IPS-NIHi11 (cell line): Measurements from ENCODE around the gene THOC5.
"Not testable (repeated sequence)": the region's sequence is repeated elsewhere in the genome, so short reads cannot be mapped to it uniquely, and the experiment has no call there.

ENCODE experiments used
- DNase-seq: peaks from one replicate; pipeline ENCODE4 v3.0.0; 2012; ENCODE audit warnings: mixed read lengths, low spot score

Gene THOC5

DNA sequence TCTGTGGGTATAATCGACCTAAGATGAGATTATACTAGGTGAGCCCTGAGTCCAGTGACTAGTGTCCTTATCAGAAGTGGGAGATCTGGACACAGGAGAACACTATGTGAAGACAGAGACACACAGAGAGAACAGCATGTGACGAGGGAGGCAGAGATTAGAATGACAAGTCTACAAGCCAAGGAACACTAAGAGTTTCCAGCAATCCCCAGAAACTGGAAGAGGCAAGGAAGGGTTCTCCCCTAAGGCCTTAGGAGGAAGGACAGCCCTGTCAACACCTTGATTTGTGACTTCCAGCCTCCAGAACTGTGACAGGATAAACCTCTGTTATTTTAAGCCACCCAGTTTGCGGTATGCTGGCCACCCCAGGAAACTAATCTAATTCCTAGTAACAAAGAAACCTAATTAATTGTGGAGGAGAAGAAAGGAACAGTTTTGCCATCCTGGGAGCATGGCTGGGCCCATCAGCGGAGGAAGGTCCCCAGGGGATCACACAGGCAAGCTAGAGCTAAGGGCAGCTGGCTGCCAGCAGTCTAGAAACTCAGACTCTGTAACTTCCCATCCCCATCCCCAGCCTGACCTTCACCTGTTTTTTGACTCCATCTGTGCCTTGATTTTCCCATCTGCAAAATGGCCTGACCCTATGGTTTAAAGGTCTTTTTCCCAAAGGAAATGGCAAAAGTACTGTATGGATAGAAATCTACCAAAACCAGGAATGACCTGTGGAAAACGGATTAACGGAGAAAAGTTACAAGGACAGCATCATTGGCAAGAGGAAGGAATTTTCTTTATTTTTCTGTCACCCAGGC lies 10.3 kb upstream of the THOC5 start:
- DNase-seq = no peak

DNA sequence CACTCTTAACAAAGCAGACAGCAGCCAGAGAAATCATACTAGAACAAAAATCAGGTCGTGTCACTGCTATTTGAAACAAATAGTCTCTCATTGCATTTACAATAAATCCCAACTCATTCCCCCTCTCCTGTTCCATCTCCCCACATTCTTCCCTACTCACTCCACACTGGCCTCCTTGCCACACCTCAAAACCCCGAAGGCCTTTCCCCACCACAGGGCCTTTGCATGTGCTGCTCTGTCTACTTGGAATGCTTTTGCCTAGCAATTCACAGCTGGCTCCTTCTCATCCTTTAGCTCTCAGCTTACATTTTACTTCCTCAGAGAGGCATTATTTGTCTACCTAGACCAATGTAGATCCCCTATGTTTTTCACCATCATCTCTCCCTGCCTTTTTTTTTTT lies 6.3 kb upstream of the THOC5 start:
- DNase-seq = no peak

DNA sequence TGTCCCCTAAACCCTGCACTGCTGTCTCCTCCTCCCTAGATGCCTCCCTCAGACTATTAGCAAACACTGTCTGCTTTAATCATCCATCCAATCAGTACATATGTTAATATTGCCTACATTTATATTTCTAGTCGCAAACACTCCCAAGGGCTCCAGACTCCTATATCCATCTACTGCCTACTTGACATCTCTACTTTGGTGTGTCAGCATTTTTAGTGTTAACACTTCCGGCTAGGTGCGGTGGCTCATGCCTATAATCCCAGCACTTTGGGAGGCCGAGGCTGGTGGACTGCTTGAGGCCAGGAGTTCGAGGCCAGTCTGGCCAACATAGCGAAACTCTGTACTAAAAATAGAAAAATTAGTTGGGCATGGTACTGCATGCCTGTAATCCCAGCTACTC lies 5.5 kb upstream of the THOC5 start:
- DNase-seq = no peak

DNA sequence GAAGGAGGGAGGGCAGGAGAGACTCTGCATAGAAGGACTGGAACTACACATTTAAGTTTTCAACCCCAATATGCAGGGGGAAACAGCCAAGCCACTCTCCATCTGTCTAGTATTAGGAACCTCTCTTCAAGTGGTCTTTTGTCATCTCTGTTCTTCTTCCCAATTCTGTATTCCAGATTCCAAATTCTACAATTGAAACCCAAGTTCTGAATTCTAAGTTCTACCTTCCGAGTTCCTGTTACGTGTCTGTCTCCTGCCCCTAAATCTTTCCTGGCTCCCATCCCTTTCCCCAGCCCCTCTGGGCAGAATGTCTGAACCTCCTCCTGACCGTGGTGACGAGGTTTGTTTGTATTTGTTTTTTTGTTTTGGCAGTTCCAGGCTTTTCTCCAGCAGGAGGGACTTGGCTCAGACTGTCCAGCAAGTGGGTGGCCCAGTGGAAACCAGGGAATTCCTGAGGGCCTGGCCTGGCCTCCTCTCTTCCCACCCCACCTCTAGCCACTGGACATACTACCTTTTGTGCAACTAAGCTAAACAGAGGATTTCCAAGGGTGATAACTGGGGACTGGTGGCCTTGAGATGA lies 1.6 kb upstream of the THOC5 start:
- DNase-seq = no peak

DNA sequence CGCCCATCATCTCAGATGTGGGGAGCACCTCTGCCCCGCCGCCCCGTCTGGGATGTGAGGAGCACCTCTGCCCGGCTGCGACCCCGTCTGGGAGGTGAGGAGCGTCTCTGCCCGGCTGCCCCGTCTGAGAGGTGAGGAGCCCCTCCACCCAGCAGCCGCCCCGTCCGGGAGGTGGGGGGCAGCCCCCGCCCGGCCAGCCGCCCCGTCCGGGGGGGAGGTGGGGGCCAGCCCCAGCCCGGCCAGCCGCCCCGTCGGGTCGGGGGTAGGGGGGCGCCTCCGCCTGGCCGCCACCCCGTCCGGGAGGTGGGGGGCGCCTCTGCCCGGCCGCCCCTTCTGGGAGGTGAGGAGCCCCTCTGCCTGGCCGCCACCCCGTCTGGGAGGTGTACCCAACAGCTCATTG lies 1.2 kb downstream of the THOC5 start:
- DNase-seq = not testable (repeated sequence)

DNA sequence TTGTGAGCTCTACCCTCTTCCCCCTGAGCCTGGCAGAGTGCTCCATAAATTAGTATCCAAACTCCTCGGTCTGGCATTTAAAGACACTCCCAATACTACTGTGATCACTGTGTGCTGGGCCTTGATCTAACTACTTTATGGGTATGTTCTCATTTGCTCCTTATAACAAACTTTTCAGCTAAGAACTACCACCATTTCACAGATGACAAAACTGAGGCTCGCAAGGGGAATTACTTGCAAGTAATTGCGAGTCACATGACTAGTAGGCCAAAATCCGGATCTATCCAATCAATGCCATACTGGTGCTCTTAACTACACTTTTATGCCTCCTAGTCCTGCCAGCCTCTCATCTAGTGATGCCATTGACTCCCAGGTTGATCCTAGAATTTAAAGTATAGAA lies 3.6 kb downstream of the THOC5 start:
- no peak for DNase-seq

DNA sequence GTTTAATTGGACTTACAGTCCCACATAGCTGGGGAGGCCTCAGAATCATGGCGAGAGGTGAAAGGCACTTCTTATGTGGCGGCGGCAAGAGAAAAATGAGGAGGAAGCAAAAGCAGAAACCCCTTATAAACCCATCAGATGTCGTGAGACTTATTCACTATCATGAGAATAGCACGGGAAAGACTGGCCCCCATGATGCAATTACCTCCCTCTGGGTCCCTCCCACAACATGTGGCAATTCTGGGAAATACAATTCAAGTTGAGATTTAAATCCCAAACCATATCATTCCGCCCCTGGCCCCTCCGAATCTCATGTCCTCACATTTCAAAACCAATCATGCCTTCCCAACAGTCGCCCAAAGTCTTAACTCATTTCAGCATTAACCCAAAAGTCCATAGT lies 8.5 kb downstream of the THOC5 start:
- not testable (repeated sequence) for DNase-seq

DNA sequence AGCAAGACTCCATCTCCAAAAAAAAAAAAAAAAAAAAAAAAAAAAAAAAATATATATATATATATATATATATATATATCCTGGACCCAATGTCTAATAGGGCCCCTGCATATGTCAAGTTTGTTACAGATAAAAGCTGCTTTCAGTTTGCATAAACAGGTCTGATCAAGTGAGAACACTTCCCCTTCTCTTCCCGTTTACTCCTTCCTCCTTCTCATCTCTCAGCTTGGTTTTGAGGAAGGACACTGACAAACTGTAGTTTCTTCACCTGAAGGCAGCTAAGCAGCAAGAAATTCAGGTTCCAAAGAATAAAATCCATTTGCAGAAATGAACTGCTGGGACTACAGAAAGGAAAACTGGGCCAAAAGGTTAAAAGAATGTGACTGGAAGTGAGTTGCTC lies 11.7 kb downstream of the THOC5 start:
- no peak for DNase-seq

DNA sequence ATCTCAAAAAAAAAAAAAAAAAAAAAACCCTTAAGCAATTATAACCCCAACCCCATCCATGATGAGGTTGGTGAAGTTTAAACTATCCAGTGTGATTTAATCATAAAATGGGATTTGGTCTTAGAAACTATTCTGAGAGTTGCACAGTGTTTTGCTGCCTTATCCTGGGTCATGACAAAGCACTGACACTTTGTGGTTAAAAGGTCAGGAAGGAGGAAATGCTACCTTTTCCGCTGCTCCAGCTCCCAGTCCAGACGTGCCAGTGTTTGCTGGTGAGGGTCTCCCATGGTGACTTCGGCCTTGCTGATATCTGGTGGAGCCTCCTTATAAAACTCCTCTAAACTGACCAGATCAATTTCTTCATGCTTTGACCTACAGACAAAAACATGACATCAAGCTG lies 14.5 kb downstream of the THOC5 start:
- no peak for DNase-seq

DNA sequence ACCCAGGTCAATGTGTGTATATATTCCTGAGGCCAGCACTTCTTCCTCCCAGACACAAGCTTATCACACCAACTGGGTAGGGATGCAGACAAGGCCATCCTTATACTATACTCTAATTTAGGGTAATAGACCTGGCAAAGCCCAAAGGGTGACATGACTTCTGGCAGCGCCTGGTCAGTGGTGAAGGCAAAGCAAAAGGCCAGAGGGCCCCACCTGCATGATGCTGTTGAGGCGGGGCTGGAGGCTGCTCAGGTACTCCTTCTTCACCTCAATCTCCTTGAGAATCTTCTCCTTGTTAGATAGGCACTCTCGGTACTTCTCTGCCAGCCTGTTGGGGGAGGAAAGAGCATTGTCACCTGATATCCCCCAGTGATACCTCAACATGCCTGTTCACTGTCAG lies 17.1 kb downstream of the THOC5 start:
- no peak for DNase-seq

DNA sequence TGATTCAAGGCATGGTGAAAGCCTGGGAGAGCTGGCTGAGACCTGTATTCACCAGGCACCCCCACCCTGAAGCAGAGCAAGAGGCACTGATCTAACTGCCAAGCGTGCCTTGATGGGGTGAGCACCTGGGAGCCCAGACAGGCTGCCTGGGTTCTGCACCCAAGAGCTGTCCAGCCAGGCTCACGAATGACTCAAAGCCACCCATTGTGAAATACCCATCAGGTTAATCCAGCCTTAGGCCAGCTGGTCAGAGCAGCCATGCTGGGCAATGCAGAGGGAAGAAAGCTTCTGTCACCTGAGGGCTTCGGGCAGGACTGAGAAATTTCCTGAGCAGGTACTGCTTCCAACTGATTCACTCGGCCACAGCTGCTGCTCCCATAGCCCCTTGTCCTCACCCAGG lies 22.1 kb downstream of the THOC5 start:
- DNase-seq = no peak

DNA sequence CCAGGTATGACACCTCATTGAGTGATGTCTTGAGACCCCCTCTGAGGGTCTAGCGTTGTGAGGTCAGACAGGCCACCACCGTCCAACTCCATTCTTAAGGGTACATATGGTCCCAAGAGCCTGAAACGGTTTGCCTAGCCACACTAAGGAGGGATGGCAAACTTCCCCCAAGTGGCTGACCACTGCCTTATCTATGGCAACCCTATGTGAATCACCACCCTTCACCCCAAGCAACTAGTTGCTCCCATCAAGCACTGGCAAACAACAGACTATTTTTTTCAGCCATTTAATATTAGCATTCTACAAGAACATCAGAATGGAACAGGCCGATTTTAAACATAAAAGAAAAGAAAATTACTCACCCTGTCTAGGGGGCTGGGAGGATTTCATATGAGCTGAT lies 22.8 kb downstream of the THOC5 start:
- DNase-seq = no peak

DNA sequence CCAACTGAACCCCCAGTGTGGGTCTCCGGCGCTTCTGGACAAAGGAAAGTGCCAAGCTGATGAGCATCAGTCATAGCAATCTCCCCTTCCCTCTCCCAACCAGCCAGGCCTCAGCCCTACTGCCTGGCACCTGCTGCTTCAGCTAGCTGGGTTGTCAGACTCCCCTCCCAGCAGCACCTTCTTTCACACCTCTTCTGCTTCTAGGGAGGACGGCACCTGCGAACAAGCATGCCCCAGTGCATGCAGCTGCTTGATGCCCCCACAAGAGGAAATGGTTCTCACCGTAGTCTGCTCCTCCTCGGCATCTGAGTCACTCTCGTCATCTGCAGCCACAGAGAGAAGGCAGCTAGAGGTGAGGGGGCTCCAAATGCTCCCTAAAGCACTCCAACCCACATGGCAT lies 25.4 kb downstream of the THOC5 start:
- DNase-seq = no peak

DNA sequence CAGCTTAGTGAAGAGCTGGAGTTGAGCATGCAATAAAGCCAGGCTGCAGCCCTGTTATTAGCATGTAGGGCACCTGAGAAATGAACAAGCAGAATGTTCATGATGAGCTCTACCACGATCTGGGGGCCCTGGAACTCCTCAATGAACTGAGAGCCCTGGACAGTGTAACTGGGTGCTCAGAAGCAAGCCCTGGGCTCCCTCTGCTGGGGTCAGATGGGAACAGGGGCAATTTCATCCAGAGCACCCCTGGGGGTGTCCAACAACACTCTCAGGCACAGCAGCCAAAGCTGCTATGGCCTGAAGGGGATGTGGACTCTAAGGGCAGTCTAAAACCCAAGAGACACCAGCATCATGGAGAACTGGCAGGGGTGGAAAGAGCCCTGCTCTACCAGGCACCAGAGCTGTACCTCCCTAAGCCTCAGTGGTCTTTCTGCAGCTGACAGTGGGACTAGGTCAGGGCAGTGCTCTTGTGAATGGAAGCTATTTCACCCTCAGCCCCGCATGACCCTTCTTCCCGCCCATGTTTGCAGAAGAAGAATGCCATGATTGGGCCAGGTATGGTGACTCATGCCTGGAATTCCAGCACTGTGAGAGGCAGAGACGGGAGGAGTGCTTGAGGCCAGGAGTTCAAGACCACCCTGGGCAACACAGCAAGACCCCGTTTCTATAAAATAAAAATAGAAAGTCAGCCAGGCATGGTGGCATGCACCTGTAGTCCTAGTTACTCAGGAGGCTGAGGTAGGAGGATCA lies 28.9 kb downstream of the THOC5 start:
- peak; percentile 55 for DNase-seq

DNA sequence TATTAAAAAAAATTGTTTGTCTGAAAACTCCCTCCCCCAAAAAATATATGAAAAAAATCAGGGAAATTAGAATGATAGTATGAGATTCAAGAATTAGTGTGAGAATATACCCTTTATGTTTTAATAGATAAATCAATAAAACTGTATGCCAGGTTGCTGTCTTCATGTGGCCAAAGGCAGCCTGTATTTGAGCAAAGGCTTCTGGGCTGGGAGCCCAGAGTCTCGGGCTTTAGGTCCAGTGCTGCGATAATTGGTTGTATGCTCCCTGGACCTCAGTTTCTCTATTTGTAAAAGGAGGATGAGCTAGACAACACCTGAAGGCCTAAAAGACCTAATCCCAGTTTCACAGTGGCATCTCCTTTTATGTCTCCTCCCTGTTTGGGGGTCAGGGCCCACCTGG lies 29.8 kb downstream of the THOC5 start:
- no peak for DNase-seq

DNA sequence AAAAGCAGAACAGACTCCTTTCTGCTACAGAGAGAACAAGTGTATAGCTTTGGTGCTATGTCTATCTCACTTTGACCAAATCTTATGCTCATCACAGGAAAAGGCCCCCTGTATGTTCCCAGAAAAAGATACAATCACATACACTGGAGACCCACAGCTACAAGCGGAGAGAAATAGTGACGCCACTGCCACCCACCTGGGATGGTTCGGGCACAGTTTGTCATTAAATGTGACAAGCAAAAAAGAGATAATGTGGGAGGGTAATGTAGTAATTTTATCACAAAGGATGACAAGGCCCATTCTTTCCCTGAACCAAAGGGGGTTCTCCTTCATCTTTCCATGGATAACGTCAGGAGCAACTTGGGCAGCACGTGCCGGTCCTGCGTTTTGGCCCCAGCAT lies 32.0 kb downstream of the THOC5 start:
- DNase-seq = no peak

DNA sequence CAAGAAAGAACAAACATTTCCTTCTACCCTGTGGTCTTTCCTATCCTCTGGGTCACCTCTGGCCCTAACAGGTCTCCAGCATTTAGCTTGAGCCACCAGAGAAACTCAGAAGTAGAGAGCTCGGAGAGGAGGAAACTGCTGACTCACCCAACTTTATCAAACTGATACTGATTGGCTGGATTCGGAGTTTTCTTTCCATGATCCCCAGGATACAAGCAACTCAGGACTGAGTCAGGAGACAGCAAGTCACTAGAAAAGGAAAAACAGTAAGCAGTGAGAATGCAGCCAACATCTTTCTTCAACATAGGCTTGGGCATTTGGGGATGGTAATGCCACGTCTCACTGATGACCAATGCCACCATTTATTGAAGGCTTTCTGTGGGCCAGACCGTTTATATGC lies 32.7 kb downstream of the THOC5 start:
- DNase-seq = no peak

DNA sequence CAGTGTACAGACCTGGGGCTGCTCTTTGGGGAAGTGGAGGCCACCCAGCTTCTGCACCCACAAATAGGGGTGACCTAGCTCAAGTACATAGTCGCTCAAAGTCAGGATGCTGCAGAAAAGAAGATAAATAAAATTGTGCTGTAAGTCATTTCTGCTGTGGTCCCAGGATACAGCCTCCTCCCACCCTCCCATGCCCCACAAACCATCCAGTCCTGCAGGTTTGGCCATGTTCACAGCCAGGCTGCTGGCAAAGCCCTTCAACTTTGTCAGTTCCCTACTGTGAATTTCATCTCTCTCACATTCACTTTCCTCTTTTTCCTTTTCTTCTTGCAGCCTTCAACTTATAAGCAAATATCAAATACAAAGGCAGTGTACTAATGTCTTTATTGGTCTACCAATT lies 33.6 kb downstream of the THOC5 start:
- no peak for DNase-seq

DNA sequence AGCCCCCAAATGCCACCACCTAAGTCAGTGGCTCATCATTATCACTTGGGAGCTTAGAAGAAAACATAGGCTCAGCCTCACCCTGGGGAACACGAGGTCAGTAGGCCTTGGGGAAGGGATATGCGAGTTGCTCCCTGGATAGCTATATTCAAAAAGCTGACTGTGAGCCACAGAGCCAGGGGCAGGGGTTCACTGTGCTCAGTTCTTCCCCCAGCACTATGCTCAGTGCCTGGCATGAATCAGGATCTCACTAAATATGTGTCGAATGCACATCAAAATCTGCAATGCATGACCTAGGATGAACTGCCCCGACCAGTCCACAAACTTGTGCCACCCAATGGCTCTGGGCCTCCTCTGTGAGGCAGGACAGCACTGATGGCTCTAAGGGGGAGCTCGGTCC lies 35.1 kb downstream of the THOC5 start:
- DNase-seq = no peak

DNA sequence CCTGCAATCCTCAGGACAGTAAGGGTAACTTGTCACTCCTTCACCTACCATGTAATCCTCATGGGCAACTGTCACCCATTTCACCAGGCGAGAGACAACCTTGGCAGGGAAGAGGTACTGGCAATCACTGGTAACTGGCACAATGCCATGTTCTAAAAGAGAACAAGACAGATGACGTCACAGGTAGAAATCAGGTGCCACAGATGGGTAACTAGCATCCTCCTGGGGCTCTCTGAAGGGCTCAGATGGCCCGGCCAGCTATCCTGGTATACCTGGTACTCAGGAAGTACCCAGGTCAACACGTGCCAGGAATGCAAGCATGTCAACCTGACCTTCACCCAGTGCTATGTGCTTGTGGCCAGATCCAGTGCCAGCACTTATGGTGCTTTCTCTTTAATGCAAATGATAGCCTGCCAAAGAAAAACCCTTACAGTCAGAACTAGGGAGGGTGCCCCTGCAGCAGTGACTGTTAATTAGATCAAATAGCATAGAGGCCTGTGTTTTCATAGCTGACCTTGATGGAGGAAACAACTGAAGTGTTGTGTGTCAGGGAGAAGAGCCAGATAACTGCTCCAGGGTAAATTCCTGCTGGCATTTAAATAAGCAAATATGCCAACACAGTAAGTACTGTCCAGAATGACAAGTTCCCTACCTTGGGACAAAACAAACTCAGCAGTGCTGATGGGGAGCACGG lies 36.2 kb downstream of the THOC5 start:
- no peak for DNase-seq

DNA sequence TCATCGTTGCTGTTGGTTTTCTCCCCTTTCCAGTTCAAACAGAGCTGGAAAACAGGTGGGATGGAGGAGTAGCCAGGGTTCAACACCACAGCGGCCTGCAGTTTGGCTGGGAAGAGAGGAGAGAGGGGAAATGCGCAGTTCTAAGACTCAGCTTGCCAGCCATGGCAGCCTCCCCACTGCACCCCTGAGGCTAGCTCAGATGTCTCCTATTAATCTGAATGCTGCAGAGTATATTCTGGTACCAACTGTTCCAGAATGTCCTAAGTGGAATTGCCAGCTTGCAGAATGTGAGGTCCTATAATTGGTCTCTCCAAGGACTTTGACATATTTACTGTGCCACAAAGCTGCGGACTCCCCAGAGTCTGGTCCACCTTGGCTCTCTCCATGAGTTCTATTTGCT lies 41.5 kb downstream of the THOC5 start:
- DNase-seq = no peak

DNA sequence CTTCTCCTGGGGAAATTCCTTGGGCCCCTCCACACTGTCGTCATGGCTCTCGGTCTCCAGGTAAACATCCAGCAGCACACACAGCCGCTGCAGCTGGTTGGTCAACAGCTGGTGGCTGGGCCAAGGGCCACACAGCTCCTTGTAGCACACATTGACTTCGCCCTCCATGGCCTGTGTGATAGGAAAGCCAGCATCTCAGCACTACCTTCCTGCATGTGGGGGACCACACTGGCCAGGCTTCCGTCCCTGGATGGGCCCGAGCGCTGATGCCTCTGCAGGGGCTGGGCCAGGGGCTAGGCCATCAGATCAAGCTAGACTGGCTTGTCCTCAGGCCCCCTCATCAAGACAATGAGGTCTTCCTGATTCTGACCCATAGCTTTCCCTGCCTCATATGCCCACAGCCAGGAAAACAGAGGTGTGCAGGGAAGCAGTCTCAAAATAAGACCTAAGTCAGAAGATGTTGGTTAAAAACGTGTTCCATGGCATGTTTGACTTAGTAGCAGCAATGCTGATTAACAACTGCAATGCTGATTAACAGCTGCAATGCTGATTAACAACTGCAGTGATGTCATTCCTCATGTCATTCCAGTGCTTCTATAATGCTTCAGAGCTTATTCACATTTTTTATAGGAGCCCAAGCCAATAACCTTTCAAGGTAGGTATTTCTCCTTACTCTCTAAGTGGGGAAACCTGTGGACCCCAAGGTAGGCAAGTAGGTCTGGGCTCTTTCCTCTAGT lies 42.3 kb downstream of the THOC5 start:
- no peak for DNase-seq
